SH-SY5Y (cell line): ENCODE results near the gene CWH43.

Experiments used
- GATA2 ChIP-seq: IDR thresholded peaks from 2 replicates; pipeline ENCODE4 v1.6.1; 2011; ENCODE audit warnings: mild to moderate bottlenecking, low read depth, low read length
- GATA3 ChIP-seq: IDR thresholded peaks from 2 replicates; pipeline ENCODE4 v1.6.1; 2011; ENCODE audit warnings: low read depth, mild to moderate bottlenecking, low read length, moderate library complexity

Gene CWH43

DNA sequence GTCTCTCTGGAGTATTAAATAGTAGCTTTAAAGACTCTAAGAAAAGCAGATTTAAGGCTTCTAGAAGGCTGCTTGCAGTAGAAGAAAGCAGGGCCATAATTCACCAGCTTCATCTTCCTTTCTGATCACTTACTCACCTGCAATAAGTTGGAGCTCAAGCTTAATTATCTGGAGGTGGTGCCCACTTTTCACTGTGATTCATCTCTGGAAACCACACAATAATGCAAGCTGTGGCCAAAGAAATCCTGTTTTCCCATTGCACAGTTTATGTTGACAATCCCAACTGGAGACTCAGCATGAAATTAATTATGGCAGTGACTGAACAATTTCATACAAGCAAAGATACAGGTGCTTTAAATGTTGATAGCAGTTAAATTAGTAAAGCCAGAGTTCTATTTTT is 14.7 kb downstream of the CWH43 start:
- TF ChIP-seq GATA3 (no peak), GATA2 (no peak)

DNA sequence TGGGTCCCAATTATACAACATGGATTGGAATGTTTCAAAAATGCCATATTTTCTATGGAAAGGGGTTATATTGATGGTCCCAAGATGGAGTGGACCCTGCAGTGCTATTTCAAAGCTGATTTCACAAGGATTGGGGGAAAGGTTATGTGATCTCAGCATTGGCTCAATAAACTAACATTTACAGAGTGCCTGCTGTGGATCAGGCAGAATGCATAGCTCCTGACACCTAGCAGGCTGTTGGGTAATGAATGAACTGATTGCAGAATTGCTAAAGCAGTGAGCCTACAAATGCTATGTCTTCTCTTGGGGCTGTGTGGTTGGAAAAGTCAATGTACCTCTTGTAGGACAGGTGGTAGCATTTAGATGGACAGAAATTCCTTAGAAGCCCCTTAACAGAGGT is 16.9 kb downstream of the CWH43 start:
- TF ChIP-seq GATA3, result no peak
- TF ChIP-seq GATA2, result no peak

DNA sequence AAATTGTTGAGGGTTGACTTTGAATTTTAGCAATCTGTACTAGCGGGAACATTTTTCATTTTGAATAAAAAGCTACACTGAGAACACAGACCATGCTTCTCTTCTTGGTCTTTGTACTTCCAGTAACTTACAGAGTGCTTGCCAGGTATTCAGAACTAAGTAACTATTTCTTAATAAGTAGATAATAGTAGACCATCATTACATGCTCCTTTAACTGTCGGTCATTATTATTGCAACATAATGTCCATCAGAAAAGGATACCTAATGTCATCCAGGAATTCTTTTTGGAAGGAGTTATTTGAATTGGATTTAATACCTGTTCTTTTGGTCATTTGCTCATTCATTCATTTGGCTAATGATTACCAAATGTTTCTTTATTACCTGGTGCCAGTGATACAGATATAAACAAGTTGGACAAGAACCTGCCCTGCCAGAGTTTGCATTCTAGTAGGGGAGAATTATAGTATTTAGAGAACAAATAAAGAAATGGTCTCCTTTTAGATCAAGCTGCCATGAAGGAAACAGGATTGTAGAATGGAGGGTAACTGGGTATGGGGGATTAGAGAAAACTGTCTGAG is 32.7 kb downstream of the CWH43 start:
- no peak for TF ChIP-seq GATA2
- TF ChIP-seq GATA3, result no peak

DNA sequence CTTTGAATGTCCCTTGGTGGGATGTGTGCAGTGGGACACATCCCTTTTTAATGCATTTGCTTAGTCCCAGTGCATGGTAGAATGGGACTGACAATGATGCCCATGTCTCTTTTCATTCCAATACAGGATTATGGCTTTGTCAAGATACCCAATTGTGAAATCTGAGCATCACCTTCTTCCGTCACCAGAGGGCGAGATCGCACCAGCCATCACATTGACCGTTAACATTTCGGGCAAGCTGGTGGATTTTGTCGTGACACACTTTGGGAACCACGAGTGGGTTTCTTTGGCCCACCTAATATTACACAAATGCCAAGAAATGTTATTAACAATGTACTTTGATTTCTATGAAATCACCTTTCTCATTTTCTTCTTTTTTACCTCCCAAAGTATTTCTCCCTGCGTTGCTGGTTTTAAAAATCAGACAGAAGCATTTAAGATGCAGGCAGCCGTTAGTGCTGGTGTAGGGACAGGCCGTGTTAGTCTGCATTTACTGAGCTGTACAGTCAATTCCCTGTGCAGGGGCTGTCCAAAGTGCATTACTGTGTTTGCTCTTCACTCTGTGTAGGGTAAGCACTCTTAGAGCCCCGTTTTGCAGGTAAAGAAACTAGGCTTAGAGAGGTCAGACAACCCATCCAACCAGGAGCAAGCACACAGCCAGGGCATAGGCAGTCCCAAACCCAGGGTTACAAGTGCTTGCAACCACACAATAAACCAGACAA is 46.5 kb downstream of the CWH43 start:
- TF ChIP-seq GATA2 (no peak), GATA3 (no peak)

DNA sequence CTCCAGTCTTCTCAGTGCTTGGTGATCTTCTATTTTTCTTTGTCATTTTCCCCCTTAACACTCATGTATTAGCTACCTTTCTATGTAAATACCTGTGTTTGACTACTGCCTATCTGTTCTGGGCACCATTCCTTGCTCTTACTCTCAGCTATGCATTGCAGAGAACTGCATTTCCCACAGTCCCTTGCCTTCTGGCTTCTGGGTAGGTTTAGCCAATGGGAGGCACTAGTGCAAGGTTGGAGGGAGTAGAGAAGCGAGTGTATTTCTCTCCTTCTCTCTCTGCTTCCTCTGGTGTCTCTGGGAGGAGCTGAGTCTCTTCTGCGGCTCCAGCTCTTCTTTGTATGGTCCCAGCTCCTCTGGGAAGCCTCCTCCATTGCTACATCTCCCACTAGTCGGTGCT is 50.5 kb downstream of the CWH43 start:
- TF ChIP-seq GATA2 (no peak), GATA3 (no peak)

DNA sequence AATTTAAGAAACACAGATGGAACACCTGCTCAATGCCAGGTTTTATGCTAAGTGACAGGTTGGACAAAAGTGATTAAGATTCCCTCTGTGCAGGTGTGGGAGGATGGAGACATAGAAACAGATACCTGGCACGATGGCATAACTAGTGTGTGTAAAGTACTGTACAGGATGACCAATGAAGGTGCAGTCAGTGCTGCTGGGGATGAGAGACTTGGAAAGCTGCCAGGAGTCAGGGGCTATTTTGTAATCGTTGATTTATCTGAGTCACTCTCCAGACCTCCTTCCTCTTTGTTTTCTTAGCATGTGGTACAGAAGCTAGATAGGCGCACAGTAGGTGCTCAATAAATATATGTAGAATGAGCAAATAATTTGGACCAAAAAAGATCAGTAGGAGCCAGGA is 58.2 kb downstream of the CWH43 start:
- no peak for TF ChIP-seq GATA2
- TF ChIP-seq GATA3, result no peak

DNA sequence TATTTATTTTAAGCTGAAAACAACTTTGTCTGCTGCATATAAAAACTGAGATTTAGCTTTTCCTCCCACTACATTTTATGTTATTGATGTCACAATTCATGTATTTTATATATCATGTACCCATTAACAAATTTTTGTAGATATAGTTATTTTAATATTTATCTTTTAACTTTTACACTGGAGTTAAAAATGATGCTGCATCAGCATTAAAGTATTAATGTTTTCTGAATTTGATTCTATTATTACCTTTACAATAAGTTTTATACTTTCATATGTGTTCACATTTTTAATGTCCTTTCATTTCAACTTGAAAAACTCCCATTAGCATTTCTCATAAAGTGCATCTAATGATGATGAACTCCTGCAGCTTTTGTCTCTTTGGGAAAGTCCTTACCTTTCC is 72.2 kb downstream of the CWH43 start:
- TF ChIP-seq GATA2 (no peak), GATA3 (no peak)

DNA sequence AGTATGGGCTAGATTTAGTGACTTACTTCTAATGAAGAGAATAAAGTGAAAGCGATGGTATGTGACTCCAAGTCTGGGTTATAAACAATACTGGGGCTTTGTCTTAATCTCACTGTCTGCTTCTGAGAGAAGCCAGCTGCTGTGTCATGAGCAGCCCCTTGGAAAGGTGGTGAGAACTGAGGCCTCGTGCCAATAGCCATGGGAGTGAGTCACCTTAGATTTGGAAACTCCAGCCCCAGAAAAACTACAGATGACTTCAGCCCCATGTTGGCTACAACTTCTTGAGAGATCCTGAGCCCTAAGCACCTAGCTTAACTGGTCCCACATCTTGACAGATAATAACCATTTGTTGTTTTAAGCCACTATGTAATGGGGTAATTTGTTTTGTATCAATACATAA is 77.6 kb downstream of the CWH43 start:
- no peak for TF ChIP-seq GATA3
- no peak for TF ChIP-seq GATA2
